Mesenteric fat pad (tissue), 1 donor: ENCODE data around the gene SLC39A8. TPM values are rescaled to one million over a fixed set of nuclear protein-coding genes. Genes with fewer than 3 reads are reported as not detected.
"Not testable (repeated sequence)": the region's sequence is repeated elsewhere in the genome, so short reads cannot be mapped to it uniquely, and the experiment has no call there.

Experiments used
- DNase-seq: peaks from one replicate; pipeline ENCODE4 v3.0.0-alpha.2; 2020; ENCODE audit warnings: low spot score
- total RNA-seq: library from RNA; stranded (reverse); fragmentation: NEBNext Ultra II Directional; extraction: Animal tissue kit (Norgen Biotek cat#: 25700); gene quantifications from one replicate; pipeline ENCODE4 v1.2.1, GENCODE V29; 2021
- donor health status: DM: yes; HTN: yes; CAD: no.

Gene SLC39A8
- total RNA-seq, 1 donor from 2014 or later, result 22.7 TPM

DNA sequence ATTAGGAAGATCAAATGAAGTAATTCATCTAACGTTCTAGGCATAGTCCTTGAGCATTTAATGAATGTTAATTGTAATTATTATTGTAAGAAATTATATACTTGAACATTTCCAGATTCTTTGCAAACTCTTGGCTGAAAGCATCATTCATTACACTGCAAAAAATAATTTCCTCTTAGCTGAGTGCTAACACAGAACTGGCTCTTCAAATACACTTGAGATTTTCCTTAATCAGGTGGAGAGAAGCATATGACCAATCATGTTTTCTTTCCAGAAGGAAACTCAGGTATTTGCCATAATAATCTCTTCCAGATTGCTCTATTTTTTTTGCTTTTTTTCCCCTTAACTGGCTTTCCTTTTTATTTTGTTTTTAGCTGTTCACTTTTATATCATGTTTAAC is 42.5 kb downstream of the SLC39A8 start:
- DNase-seq, result no peak

DNA sequence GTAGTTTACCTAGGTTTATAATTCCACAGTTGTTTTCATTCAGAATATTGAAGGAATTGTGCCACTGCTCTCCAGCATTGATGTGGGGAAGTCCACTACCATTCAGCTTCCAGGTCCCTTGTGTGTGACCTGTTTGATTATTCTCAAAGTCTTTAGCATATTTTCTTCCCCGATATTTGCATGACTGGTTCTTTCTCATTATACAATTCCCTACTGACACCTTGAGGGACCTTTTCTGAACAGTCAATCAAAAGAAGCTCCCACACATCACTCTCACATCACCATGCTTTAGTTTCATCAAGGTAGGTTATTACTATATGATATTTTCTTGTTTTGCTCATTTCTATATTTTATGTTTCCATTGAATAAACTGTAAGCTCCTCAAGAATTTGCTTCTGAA is 44.1 kb downstream of the SLC39A8 start:
- no peak for DNase-seq

DNA sequence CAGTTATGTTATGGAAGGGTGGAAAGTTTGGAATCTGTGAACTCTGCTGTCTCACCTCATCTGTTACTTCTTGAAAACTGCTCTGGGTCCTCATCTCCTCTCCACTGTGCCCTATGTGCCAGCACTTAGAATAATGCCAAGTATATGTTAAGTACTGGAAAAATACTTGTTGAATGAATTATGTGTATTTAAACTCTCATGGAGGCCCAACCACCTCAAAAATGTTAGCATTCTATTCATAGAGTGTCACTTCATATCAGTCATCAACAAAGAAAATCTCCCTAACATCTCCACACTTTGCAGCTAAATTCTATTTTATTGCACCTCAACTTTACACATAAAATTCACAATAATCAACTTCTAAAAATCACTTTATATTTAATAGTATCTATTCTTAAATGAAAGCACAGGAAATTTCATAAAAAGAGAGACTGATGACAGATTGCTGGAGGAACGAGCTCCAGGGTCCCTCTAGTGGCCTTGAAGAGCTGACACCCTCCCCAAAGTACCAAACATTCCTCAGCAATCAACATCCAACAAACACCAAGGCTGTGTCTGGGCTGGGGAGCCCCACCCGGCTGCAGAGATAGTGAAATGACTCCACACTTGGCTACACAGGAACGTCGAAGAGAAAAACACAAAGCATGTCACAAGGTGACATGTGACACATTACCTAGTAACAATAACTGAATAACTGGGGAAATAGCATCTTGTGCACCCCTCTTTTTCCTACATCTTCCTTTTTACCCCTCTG is 45.8 kb downstream of the SLC39A8 start:
- no peak for DNase-seq

DNA sequence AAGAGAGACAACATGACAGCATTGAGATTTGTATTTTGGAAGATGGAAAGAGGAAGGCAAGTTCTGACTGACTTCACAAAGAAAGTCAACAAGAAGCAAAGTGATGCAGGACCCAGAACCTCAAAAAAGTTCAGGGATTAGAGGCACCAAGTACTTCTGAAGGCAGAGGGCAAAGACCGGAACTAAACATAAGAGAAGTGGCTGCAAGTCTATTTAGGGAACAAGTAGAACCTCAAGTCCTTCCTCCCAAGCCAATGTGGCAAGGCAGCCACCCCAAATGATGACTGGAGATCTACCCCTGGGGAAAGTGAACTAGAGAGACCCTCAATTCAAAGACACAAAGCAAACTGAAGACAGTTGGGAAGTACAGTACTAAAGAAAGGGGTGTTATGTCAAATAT is 46.6 kb downstream of the SLC39A8 start:
- DNase-seq, result no peak

DNA sequence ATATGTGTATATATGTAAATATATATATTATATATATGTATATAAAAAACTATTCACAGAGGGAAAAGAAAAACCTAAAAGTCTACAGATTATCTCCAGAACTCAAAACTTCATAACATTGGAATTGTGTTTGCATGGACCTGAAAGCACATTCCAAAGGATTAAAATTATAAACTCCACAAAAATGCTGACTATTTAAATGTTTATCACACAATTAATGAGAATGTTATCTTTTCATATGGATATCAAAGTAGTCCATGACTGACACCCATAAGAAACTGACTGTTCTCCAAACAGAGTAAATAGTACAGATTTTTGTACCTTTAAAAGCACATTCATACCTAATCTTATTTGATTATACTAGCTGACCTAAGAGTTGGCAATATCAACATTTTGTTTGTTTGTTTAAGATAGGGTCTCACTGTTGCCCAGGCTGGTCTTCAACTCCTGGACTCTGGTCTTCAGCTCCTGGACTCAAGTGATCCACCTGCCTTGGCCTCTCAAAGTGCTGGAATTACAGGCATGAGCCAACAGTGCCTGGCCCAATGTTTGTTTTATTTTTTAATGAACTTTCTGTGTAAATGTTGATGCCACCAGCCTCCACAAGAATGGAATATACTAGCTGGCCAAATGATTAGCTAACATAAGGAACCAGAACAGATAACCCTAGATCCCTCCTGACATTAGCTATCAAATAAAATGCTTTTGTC is 50.0 kb downstream of the SLC39A8 start:
- no peak for DNase-seq

DNA sequence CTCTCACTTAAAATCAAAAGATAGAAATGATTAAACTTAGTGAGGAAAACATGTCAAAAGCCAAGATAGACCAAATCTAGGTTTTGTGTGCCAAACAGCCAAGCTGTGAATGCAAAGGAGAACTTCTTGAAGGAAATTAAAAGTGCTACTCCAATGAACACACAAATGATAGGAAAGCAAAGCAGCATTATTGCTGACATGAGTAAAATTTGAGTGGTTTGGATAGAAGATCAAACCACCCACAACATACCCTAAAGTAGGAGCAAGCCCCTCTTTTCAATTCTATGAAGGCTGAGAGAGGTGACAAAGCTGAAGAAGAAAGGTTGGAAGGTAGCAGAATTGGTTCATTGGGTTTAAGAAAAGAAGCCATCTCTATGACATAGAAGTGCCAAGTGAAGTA is 56.8 kb downstream of the SLC39A8 start:
- DNase-seq, result no peak

DNA sequence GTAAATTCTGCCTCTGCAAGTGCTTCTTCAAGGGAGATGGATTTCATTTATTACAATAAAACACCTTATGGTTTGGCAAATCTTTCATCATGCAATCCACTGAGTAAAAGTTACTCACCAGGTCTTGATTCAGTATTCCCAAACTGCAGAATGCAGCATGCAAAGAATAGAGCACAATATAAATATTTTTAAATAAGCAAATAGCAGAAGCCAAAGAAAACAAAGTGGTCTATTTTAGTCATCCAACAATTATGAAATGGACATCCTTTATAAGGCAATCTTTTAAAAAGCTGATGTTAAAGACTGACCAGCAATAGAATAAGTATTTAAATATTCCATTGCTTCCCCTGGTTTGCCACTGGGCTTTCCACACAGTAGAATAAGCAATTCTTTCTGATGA is 59.5 kb downstream of the SLC39A8 start:
- DNase-seq, result no peak

DNA sequence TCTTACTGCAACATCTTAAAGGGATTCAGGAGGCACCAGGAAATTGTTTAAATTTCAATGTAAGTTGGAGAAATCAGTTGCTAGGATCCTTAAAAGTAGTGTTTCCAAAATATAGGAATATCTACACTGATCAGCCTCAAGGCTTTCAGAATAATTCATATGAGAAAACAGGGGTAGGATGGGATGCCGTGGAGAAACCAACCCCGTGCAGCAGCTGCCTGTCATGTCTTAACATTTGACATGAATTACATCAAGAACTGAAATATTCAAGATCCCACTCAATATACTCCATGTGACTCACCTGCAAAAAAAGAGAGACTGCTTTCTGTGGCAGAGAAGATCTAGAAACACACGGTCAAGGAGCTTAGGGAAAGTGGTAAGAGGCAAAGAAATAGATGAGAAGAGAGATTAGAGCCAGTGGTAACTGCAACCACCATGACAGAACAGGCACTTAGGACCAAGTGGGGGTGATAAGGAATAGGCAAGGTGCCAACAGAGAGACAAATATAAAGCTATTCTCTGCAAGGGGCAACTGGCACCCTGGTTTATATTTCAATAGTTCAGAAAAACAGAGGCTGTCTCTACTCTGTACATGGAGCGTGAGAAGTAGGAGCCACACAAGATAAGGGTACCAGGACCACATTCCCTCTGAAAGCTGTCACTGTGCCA is 64.0 kb downstream of the SLC39A8 start:
- no peak for DNase-seq

DNA sequence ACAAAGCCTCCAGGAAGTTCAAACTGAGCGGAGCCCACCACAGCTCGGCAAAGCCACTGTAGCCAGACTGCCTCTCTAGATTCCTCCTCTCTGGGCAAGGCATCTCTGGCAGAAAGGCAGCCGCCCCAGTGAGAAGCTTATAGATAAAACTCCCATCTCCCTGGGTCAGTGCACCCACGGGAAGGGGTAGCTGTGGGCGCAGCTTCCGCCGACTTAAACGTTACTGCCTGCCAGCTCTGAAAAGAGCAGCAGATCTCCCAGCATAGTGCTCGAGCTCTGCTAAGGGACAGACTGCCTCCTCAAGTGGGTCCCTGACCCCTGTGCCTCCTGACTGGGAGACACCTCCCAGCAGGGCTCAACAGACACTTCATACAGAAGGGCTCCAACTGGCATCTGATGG is 72.0 kb downstream of the SLC39A8 start:
- DNase-seq, result not testable (repeated sequence)

DNA sequence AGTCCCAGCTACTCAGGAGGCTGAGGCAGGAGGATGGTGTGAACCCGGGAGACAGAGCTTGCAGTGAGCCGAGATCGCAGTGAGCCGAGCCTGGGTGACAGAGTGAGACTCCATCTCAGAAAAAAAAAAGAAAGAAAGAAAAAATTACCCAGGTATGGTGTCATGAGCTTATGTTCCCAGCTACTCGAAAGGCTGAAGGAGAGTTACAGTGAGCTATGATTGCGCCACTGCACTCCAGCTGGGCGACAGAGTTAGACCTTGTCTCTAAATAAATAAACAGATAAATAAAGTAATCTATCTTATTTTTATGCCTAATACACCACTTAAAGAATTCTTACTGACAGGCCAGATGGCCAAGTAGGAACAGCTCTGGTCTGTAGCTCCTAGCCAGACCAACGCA is 73.0 kb downstream of the SLC39A8 start:
- no peak for DNase-seq

DNA sequence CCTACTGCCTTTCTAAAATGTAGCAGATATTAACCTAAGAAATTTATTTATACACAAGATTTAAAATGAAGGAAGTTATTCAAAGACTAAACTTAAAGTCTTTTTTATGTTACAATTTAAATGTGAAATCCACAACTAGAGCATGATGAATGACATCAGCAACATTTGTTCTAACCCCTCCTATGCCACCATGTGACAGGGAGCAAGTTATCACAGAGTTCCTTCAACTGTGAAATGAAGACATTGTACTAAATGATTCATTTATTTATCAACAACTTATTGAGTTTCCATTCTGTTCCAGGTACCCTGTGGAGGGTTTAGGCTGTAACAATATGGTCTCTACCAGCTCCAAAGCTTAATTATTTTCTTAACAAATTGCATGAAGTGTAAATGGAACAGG is 76.9 kb downstream of the SLC39A8 start:
- DNase-seq, result no peak

DNA sequence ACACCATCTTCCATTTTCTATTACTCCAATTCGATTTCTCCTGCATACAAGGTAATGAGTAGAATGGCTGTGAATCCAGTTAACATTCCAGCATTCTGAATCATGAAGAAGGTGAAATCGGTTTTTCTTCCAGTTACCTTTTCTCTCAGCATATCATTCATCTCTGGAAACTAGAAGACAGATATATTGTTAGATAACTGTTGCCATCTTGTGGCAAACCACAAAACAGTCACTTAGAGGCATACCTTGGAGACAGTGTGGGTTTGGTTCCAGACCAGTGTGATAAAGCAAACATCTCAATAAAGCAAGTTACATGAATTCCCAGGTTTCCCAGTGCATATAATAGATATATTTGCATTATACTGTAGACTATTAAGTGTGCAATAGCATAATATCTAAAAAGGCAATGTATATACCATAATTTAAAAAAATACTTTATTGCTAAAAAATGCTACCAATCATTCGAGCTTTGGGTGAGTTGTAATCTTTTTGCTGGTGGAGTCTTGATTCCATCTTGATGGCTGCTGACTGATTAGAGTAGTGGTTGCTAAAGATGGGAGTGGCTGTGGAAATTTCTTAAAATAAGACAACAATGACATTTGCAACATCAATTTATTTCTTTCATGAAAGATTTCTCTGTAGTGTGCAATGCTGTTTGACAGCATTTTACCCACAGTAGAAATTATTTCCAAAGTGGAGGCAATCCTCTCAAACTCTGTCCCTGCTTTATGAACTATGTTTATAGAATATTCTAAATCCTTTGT is 82.1 kb downstream of the SLC39A8 start:
- no peak for DNase-seq

DNA sequence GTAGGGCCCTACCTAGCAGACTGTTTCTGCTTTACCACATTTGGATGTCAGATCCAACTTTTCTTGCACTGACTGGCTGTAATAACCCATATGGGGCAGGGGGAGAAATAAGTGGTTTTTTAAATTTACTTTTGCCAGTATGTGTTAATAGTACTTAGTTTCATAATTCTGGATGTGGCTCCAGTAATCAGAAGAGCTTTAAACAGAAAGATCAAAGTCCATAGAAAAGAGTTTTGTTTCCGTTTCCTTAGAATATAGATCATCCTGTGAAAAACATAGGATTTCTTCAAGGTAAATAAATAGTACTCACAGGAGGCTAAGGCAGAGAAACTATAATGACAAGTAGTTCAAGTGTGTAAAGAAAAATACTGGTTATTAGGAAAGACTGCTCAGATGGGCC is 85.6 kb downstream of the SLC39A8 start:
- no peak for DNase-seq

DNA sequence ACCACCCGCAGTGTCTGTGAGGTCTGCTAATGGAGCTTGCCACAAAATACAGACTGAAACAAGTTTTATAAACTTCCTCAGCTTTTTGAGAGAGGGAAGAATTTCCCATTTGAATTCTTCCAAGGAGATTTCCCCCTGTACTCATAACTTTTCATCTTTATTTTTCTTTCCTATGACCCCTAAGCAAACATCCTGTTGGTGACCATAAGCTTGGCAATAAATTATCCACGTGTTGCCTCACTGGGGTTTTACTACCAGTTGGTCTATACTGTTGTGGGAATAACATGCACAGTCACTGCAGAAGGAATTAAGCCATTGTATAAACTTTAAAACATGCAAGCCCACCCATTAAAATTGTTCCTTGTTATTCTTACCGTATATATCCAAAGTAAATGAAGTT is 86.2 kb downstream of the SLC39A8 start:
- no peak for DNase-seq

DNA sequence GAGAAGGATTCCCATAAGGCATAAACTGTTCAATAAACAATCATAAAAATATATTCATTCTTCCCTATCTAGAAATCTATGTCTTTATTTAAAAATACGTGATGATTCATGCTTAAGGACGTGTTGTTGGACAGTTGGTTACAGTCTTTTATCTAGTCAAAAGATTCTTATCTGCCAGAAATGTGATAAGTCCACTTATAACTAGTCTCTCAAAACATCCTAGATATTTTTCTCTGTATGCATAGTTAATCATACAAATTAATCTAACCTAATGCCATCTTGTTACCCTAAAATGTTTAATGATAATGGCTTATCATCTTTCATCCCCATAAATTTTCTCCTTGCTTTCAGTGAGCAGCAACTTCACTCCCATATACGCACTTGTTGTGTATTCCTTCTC is 89.0 kb downstream of the SLC39A8 start:
- no peak for DNase-seq

DNA sequence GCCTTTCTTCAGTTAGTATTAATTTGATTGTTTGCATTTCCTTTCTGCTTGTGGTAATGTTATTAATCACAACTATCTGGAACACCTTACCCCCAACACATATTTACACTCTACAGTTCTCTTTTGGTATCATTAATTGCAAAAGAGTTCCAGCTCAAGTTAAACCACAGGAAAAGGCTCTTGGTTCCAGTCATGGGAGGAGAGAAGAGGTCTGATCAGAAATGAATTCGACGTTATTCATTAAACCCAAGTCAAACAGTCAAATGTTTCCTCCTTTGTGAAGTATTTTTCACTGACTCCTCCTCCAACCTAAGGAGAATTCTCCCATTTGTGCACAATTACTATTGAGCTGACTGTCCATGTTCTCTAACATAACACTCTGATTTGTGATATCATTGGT is 91.4 kb downstream of the SLC39A8 start:
- no peak for DNase-seq

DNA sequence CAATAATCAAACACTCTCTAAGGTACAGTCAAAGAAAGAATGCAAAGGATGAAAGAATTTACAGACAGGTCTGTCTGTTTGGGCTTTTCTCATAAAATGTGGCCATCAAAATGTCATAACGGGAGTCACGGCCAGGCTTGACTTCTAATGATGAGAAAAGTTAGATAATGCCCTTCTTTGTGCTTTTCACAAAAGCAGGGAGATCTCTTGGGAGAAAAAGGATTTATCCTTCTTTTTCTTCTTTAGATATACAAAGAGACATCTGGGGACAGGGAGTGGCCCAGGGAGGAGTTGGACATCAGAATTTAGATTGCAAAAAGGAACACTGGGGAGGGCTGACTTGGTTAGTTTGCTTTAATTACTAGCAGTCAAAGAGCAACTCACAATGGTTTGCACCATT is 93.1 kb downstream of the SLC39A8 start:
- DNase-seq, result no peak

DNA sequence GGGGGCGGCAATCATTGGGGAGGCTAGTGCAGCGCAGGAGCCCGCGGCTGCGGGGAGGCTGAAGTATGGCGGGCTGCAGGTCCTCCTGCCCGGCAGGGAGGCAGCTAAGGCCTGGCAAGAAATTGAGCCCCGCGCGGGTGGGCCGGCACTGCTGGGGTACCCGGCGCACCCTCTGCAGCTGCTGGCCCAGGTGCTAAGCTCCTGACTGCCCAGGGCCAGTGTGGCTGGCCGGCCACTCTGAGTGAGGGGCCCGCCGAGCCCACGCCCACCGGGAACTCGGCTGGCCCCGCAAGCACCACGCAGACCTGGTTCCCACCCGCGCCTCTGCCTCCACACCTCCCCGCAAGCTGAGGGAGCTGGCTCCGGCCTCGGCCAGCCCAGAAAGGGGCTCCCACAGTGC is 94.9 kb downstream of the SLC39A8 start:
- DNase-seq, result no peak

DNA sequence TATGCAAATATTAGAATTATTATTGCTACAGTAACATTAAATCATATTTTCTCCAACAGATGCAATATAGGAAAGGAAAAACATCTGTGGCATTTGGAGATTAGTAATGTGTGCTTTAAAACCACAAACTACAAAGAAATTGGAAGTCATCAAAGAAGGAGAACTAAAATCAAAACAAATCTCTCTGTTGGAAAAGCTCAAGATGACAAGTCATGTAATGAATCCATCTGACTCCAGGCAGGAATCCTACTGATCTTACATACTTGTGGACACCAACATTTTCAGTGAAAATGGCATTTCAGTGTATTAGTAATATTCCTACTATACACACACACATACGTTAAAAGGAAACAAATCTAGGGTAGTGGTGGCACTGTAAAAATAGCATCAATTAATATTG is 98.2 kb downstream of the SLC39A8 start:
- DNase-seq, result no peak

DNA sequence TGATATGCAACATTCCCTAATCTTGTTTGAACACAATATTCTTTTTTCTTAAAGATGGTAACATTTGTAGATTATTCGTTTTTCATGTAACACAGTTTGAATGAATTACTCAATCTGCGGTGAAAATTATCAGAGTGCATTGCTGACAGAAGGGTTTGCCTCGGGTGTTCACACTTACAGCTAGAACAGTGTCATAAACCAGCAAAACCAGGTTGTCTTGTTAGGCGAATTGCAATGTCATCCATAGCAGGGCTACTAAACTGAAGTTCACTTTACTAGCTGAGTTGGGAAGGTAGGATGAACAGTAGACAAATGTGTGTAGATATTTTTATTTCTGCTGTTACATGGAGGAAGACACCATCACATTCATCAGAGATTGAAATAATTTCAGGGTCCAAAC is 98.9 kb downstream of the SLC39A8 start:
- DNase-seq, result no peak

DNA sequence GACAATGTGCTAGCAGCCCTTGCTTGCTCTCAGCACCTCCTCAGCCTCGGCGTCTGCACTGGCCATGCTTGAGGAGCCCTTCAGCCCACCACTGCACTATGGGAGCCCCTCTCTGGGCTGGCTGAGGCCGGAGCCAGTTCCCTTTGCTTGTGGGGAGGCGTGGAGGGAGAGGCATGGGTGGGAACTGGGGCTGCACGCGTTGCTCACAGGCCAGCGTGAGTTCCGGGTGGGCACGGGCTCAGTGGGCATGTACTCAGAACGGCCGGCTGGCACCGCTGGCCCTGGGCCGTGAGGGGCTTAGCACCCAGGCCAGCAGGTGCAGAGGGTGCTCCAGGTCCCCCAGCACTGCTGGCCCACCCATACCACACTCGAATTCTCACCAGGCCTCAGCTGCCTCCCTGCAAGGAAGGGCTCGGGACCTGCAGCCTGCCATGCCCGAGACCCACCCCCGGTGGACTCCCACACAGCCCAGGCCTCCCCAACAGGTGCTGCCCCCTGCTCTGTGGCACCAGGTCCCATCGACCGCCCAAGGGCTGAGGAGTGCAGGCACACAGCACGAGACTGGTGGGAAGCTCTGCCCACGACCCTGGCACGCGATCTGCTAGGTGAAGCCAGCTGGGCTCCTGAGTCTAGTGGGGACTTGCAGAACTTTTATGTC is 100.3 kb downstream of the SLC39A8 start:
- no peak for DNase-seq
